Peyer's patch (tissue), 4 donors: ENCODE results near the gene TSPO.

Experiments
- POLR2A ChIP-seq, 2 donors: fragments of 450-650 bp; IDR thresholded peaks; one replicate each; pipeline ENCODE4 v1.5.1; 2017; ENCODE audit warnings: antibody characterized with exemption in 2 of 2, mild to moderate bottlenecking in 2 of 2, moderate library complexity in 2 of 2
- TF ChIP-seq, protein P1 (sequence below), 6 experiments: fragments of 450-650 bp in 4 of 6; fragments of 200-600 bp in 2 of 6; sonication (generic) in 1 of 6; IDR thresholded peaks; one replicate each; pipeline ENCODE4 v1.5.1; 2017 to 2019; ENCODE audit warnings: antibody characterized with exemption in 6 of 6, mild to moderate bottlenecking in 3 of 6, moderate library complexity in 1 of 6

- TF ChIP-seq, protein P1, sequence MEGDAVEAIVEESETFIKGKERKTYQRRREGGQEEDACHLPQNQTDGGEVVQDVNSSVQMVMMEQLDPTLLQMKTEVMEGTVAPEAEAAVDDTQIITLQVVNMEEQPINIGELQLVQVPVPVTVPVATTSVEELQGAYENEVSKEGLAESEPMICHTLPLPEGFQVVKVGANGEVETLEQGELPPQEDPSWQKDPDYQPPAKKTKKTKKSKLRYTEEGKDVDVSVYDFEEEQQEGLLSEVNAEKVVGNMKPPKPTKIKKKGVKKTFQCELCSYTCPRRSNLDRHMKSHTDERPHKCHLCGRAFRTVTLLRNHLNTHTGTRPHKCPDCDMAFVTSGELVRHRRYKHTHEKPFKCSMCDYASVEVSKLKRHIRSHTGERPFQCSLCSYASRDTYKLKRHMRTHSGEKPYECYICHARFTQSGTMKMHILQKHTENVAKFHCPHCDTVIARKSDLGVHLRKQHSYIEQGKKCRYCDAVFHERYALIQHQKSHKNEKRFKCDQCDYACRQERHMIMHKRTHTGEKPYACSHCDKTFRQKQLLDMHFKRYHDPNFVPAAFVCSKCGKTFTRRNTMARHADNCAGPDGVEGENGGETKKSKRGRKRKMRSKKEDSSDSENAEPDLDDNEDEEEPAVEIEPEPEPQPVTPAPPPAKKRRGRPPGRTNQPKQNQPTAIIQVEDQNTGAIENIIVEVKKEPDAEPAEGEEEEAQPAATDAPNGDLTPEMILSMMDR (IDR thresholded peaks at IDR 0.05) = no peak
- TF ChIP-seq POLR2A (IDR thresholded peaks at IDR 0.05) = no peak
These were observed 12.0 kb downstream of the TSPO start for GRCh38 chr22:43163241-43163795.
